OCI-M1 (cell line): Measurements from ENCODE around the gene CFDP1.

ENCODE experiments used
- DNase-seq: peaks from one replicate; lab custom pipeline; 2025; lab: John Stamatoyannopoulos, UW

The CFDP1 gene

GRCh38 chr16:75265911-75266701 is 167.2 kb downstream of the CFDP1 start:
- peak; percentile 80 for DNase-seq

GRCh38 chr16:75264999-75265910 is 168.0 kb downstream of the CFDP1 start:
- no peak for DNase-seq

GRCh38 chr16:75264457-75264998 is 168.8 kb downstream of the CFDP1 start:
- DNase-seq, result no peak

- no peak for DNase-seq
Observed at GRCh38 chr16:75263963-75264445, 169.3 kb downstream of the CFDP1 start.

GRCh38 chr16:75263291-75263962 is 169.9 kb downstream of the CFDP1 start:
- no peak for DNase-seq

GRCh38 chr16:75262800-75263127 is 170.5 kb downstream of the CFDP1 start:
- no peak for DNase-seq

GRCh38 chr16:75262104-75262799 is 171.1 kb downstream of the CFDP1 start:
- DNase-seq, result no peak

GRCh38 chr16:75261590-75262078 is 171.7 kb downstream of the CFDP1 start:
- DNase-seq, result no peak

- DNase-seq, result no peak
Observed at GRCh38 chr16:75260851-75261589, 172.3 kb downstream of the CFDP1 start.

- no peak for DNase-seq
Observed at GRCh38 chr16:75258807-75259141, 174.5 kb downstream of the CFDP1 start.

GRCh38 chr16:75257886-75258806 is 175.2 kb downstream of the CFDP1 start:
- DNase-seq, result no peak

GRCh38 chr16:75256696-75257343 is 176.5 kb downstream of the CFDP1 start:
- no peak for DNase-seq

GRCh38 chr16:75256059-75256571 is 177.2 kb downstream of the CFDP1 start:
- no peak for DNase-seq

GRCh38 chr16:75254359-75254837 is 178.9 kb downstream of the CFDP1 start:
- DNase-seq, result no peak

- no peak for DNase-seq
Observed at GRCh38 chr16:75252946-75253911, 180.1 kb downstream of the CFDP1 start.

GRCh38 chr16:75252049-75252864 is 181.0 kb downstream of the CFDP1 start:
- no peak for DNase-seq
